GM19324 (cell line): ENCODE data around the gene POTEB2.
"Not testable (repeated sequence)": the region's sequence is repeated elsewhere in the genome, so short reads cannot be mapped to it uniquely, and the experiment has no call there.

ENCODE experiments used
- ATAC-seq: cut with Tn5 transposase; IDR thresholded peaks from one replicate; pipeline ENCODE4 v1.9.1; 2021; ENCODE audit warnings: mild to moderate bottlenecking, moderate library complexity; ENCODE audit not compliant: unreplicated experiment, low FRiP score

The POTEB2 gene

GRCh38 chr15:20866214-20866613 lies at the start of gene POTEB2:
POTEB2 (minus strand) TSS chr15:20866314; CDS start chr15:20866281, 33 bp downstream.
- not testable (repeated sequence) for ATAC-seq

DNA sequence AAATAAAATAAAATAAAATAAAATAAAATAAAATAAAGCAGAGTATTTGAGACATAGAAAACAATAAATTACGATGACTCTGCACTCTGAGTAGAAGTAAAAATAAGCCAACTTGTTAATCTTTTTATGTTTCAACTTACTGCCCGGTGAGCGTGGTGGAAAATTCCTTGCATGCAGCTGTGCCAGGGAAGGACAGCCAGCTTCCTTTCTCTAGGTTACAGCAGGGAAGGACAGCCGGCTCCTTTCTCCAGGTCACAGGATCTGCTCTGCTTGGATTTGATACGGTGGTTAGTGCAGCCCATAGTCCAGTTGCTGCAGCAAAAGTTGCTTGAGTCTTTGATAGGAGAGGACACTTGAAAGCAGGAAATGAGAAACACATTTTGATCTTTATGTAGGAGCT lies 13.8 kb upstream of the POTEB2 start:
- ATAC-seq: not testable (repeated sequence)

DNA sequence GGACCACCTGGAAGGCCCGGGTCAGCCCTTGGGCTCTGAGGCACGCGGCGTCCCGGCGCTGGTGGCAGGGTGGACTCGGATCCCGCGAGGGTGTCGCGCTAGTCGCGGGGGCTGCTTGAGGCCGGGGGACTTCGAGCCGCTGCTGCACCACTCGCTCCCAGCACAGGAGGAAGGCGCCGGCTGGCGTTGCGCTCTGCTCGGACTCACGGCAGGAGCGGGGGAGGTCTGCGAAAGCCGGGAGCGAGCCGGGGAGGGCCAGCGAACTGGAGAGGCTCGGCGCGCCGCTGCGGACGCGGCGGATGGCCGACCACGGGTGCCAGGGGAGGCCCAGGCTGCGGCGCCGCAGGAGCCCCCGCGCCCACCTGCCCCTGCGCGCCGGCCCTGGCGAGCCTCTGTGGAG lies 12.3 kb upstream of the POTEB2 start:
- ATAC-seq: not testable (repeated sequence)

- ATAC-seq: not testable (repeated sequence)
Measured at GRCh38 chr15:20877819-20878218, 11.7 kb upstream of the POTEB2 start.
